Activated CD4-positive, alpha-beta memory T cell treated with anti-CD3 and anti-CD28 coated beads for 36 hours (primary cell): Measurements from ENCODE around the gene NANOG. TPM values are rescaled to one million over a fixed set of nuclear protein-coding genes. Genes with fewer than 3 reads are reported as not detected.
"Not testable (repeated sequence)": the region's sequence is repeated elsewhere in the genome, so short reads cannot be mapped to it uniquely, and the experiment has no call there.

ENCODE experiments used
- CTCF ChIA-PET: fragments of 350-600 bp; sonication (Branson Sonifier 250); formaldehyde crosslinking; loops from one replicate; lab custom pipeline; 2021; ENCODE audit warnings: antibody characterized with exemption, inconsistent platforms; lab: Charles Lee
- POLR2A ChIA-PET: fragments of 350-600 bp; sonication (Branson Sonifier 250); formaldehyde crosslinking; loops from one replicate; lab custom pipeline; 2021; ENCODE audit warnings: antibody characterized with exemption; lab: Charles Lee
- DNase-seq: peaks from one replicate; pipeline ENCODE4 v3.0.0-alpha.2; 2020
- H3K27ac Mint-ChIP-seq: one replicate; pipeline ENCODE4 v1.8.0; 2021; ENCODE audit warnings: mixed read lengths
- H3K27me3 Mint-ChIP-seq: one replicate; pipeline ENCODE4 v1.8.0; 2021; ENCODE audit warnings: mixed read lengths
- H3K36me3 Mint-ChIP-seq: one replicate; pipeline ENCODE4 v1.8.0; 2021; ENCODE audit warnings: mixed read lengths
- H3K4me1 Mint-ChIP-seq: one replicate; pipeline ENCODE4 v1.8.0; 2021; ENCODE audit warnings: low read depth, mixed read lengths
- H3K4me3 Mint-ChIP-seq: one replicate; pipeline ENCODE4 v1.8.0; 2021; ENCODE audit warnings: mild to moderate bottlenecking, mixed read lengths
- H3K9me3 Mint-ChIP-seq: one replicate; pipeline ENCODE4 v1.8.0; 2021; ENCODE audit warnings: mixed read lengths
- intact Hi-C: fragments of 100-400 bp; cut with micrococcal nuclease; formaldehyde crosslinking; loops from one replicate; pipeline ENCODE4 v1.15.1; 2023
- total RNA-seq, 2 experiments: library from RNA; stranded (reverse); gene quantifications; one replicate each; pipeline ENCODE4 v1.2.3, GENCODE V29; 2021

The NANOG gene
- total RNA-seq, 2 experiments from 2014 or later: not detected

DNA sequence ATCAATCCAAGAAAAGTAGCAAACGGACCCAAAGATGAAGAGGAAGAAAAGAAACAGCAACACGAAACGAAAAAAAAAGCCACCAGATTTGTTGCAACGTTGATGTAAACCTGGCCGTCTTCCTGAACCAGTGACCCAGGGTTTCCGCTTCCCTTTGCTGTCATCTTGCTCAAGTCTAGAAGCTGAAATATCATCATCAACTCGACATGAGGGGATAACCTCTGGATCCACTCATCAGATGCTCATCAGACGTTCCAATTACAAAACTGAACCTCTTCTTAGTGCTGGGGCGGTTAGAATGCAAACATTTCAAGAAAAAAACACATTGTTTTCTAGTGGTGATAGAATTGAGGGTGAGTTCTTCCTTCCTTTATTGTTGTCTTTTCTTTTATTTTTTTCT is 54.4 kb downstream of the NANOG start:
- CTCF ChIA-PET, H3K27me3 Mint-ChIP-seq, intact Hi-C loops, POLR2A ChIA-PET, H3K36me3 Mint-ChIP-seq, H3K4me1 Mint-ChIP-seq, H3K9me3 Mint-ChIP-seq: not testable (repeated sequence)
- H3K4me3 Mint-ChIP-seq: peak overlapping the region; percentile 41
- peak overlapping the region; percentile 54 for H3K27ac Mint-ChIP-seq
- DNase-seq: peak; percentile 12

DNA sequence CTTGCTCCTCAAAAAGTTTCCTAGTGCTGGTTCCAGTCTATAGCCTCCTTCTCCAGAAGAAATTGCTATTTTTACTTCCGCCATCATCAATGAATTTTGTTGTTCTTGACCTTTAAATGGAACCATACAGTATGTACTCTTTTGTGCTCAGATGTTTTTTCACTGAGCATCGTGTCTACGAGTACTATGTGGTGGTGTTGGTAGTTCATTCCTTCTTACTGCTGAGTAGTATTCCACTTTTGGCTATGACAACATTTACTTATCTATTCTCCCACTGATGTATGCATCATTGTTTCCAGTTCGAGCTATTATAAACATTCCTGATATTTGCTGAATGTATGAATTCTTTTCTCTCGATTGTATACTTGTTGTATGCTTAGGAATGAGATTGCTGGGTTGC is 54.9 kb downstream of the NANOG start:
- intact Hi-C loops: no loop called here
- H3K36me3 Mint-ChIP-seq: no peaks in the 10 kb centered on the region
- no peak overlapping the region for H3K4me3 Mint-ChIP-seq
- no peak for DNase-seq
- H3K9me3 Mint-ChIP-seq: no peaks in the 10 kb centered on the region
- ChIA-PET CTCF (no interaction called here), POLR2A (no interaction called here)
- no peak overlapping the region for H3K27ac Mint-ChIP-seq
- peaks cover 9% of the 10 kb centered on the region for H3K27me3 Mint-ChIP-seq
- H3K4me1 Mint-ChIP-seq: peaks cover 3% of the 10 kb centered on the region

DNA sequence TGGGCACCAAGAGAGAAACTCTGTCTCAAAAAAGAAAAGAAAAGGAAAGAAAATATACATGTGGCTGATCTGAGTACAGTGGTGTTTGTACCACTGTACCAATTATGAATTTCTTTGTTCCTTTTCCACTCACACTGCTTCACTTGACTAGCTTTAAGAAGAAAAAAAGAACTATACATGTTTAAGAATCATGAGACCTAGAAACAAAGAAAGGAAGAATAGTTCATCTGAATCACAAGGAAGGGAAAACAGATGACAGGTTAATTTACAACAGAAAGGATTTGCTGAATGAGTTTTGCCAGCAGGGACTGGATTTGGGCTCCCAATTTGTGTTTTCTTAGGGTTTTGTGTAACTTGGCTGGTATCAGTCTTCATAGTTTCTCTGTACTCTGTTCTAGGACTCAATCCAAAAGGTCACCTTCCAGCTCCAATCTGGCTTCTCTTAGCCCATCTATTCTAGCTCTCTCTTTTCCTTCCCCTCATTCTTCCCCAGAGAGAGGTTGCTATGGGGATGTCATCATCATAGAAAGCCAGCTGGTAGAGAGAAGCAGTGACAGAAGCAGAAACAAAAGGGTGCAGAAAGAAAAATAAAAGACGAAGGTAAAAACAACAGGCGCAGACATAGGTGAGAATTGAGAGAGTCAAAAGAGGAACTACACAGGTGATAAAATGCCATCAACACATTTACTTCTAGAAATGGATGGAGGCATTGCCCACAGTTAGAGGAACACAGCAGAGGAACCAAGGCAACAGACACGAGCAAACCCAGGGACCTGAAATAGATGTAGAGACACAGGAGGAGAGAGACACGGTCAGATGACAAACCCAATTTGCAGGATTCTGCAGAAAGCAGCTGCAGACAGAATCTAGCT is 58.3 kb downstream of the NANOG start:
- H3K4me3 Mint-ChIP-seq, H3K4me1 Mint-ChIP-seq, H3K36me3 Mint-ChIP-seq, DNase-seq, POLR2A ChIA-PET, CTCF ChIA-PET, intact Hi-C loops, H3K27ac Mint-ChIP-seq, H3K9me3 Mint-ChIP-seq: not testable (repeated sequence)
- H3K27me3 Mint-ChIP-seq: peaks cover 19% of the 10 kb centered on the region

DNA sequence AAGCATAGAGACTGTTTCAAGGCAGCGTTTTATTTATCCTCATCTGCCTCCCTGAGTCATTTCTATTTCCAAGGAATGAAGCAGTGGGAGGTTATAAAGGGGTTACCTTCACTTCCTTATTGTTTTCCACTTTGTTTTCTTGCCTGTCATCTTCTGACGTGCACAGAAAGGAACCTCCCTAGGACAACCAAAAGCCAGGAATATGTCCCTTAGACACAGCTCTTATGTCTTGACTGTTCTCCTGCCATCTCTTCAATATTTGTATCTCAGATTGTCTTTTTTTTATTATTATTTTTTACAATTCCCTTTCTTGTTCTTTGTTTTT is 58.9 kb downstream of the NANOG start:
- H3K4me3 Mint-ChIP-seq, CTCF ChIA-PET, H3K9me3 Mint-ChIP-seq, H3K36me3 Mint-ChIP-seq, intact Hi-C loops, H3K4me1 Mint-ChIP-seq, H3K27ac Mint-ChIP-seq, DNase-seq, POLR2A ChIA-PET: not testable (repeated sequence)
- peaks cover 22% of the 10 kb centered on the region for H3K27me3 Mint-ChIP-seq

Other genes with a start within 250 kb of the NANOG start
- not detected for gene APOBEC1, start 123.5 kb upstream of the NANOG start, total RNA-seq
- not detected for gene GDF3, start 93.6 kb upstream of the NANOG start, total RNA-seq
- not detected for gene DPPA3, start 78.0 kb upstream of the NANOG start, total RNA-seq
- not detected for gene CLEC4C, start 42.0 kb upstream of the NANOG start, total RNA-seq
- not detected for gene NANOGNB, start 24.2 kb upstream of the NANOG start, total RNA-seq
- 1 to 10 TPM; 8.0 to 8.9 TPM for gene SLC2A14, start 83.5 kb downstream of the NANOG start, total RNA-seq
- 100 to 1,000 TPM; 310 to 315 TPM for gene SLC2A3, start 146.8 kb downstream of the NANOG start, total RNA-seq
- gene FOXJ2, start 243.3 kb downstream of the NANOG start, total RNA-seq: 10 to 100 TPM; 16.7 to 17.1 TPM